ENCODE measurements around the gene VSTM4.

DNA sequence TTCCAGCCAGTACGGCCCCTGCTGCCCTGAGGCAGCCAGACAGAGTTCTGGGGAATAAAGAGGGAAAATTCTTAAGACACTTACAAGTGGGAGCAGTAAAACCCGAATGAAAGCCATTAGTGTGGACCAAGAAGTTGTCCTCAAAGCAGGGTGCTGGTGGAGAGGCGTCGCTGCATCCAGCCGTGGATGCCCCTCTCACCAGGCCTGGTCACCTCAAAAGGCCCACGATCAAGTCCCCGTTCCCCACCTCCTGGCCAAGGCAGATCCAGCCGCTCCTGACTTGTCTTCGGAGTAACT, 656 bp downstream of the VSTM4 start:
- TF ChIP-seq POLR2AphosphoS5 (IDR thresholded peaks at IDR 0.05; ENCODE audit: low read depth, low read length): no peak
- no peak for TF ChIP-seq EZH2 (IDR thresholded peaks at IDR 0.05)
- TF ChIP-seq, protein P1, sequence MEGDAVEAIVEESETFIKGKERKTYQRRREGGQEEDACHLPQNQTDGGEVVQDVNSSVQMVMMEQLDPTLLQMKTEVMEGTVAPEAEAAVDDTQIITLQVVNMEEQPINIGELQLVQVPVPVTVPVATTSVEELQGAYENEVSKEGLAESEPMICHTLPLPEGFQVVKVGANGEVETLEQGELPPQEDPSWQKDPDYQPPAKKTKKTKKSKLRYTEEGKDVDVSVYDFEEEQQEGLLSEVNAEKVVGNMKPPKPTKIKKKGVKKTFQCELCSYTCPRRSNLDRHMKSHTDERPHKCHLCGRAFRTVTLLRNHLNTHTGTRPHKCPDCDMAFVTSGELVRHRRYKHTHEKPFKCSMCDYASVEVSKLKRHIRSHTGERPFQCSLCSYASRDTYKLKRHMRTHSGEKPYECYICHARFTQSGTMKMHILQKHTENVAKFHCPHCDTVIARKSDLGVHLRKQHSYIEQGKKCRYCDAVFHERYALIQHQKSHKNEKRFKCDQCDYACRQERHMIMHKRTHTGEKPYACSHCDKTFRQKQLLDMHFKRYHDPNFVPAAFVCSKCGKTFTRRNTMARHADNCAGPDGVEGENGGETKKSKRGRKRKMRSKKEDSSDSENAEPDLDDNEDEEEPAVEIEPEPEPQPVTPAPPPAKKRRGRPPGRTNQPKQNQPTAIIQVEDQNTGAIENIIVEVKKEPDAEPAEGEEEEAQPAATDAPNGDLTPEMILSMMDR (IDR thresholded peaks at IDR 0.05 in 2 of 3, conservative IDR thresholded peaks at IDR 0.05 in 1 of 3; ENCODE audit: borderline replicate concordance in 1 of 3, insufficient read depth in 1 of 3, low read depth in 2 of 3, low read length in 2 of 3): no peak
- TF ChIP-seq YY1 (IDR thresholded peaks at IDR 0.05; ENCODE audit: extremely low read depth, insufficient replicate concordance, low read depth, low read length): no peak
- TF ChIP-seq POLR2A (IDR thresholded peaks at IDR 0.05; ENCODE audit: borderline replicate concordance, extremely low read depth, insufficient read depth, insufficient read length): no peak
- TF ChIP-seq TCF7L2 (IDR thresholded peaks at IDR 0.05; ENCODE audit: borderline replicate concordance, extremely low read depth, insufficient read depth, insufficient read length): no peak
- no peak for TF ChIP-seq SIN3A (IDR thresholded peaks at IDR 0.05; ENCODE audit: low read depth)
- TF ChIP-seq, protein P2, sequence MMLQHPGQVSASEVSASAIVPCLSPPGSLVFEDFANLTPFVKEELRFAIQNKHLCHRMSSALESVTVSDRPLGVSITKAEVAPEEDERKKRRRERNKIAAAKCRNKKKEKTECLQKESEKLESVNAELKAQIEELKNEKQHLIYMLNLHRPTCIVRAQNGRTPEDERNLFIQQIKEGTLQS (IDR thresholded peaks at IDR 0.05): no peak
